HT1080 (cell line): ENCODE results near the gene MAN1C1. TPM values are rescaled to one million over a fixed set of nuclear protein-coding genes. Genes with fewer than 3 reads are reported as not detected.
A peak's percentile ranks its signal among the peaks of the same experiment; 100 is the strongest.

Experiments
- DNase-seq: peaks from one replicate; pipeline ENCODE4 v3.0.0-alpha.2; 2015; ENCODE audit warnings: low read depth
- total RNA-seq: library from RNA; depleted of rRNA; stranded (reverse); fragments of >200 nt; shearing (Covaris generic); gene quantifications from 2 replicates; pipeline ENCODE4 v1.2.3, GENCODE V29; 2014

Gene MAN1C1
- total RNA-seq, 1 experiment from 2014 or later = not detected

DNA sequence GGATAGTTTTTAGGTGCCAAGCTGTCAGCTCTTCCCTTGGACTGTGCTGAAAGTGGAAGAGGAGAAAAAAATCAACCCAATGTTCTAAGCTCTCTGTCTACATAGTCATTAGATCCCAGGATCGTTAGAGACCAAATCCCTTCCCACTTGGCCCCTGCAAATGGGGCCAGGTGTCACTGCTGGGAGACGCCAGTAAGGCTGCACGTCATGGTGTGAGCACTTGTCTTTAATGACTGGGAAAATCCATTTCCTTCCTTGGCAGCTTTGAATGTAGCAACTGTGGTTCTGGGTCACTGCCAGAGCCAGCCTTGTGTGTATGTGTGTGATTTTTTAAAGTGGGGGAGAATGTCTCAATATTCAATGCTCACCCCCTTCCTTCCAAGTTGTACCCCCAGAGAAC, 59.9 kb downstream of the MAN1C1 start:
- peak; percentile 17 for DNase-seq

GRCh38 chr1:25677193-25677773, 60.7 kb downstream of the MAN1C1 start:
- DNase-seq = no peak

- DNase-seq = no peak
Measured at GRCh38 chr1:25679171-25679570, 62.6 kb downstream of the MAN1C1 start.

- no peak for DNase-seq
Measured at GRCh38 chr1:25680701-25681100, 64.1 kb downstream of the MAN1C1 start.

- DNase-seq = no peak
Measured at GRCh38 chr1:25682059-25682601, 65.5 kb downstream of the MAN1C1 start.

DNA sequence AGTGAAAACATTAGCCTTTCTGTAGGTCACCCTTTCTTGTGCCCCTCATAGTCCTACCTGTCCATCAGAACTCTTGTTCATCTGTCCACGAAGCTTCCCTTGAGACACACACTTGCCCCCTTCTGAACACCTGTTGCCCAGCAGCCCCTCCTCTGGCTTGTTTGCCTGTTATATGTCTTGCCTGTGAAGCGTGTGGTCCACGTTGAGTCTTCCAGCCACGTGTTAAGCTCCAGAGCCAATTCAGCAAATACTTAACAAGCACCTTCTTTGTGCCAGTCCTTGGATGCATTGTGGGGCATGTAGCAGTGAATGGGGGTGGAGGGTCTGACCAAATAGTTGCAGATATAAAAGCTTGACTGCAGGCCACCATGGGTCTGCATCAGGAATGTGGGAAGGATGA, 66.6 kb downstream of the MAN1C1 start:
- DNase-seq = no peak

- DNase-seq = peak; percentile 39
Measured at GRCh38 chr1:25683731-25684130, 67.1 kb downstream of the MAN1C1 start.

- no peak for DNase-seq
Measured at GRCh38 chr1:25684216-25684965, 67.8 kb downstream of the MAN1C1 start.

- DNase-seq = no peak
Measured at GRCh38 chr1:25685211-25685750, 68.7 kb downstream of the MAN1C1 start.

GRCh38 chr1:25685938-25686665, 69.5 kb downstream of the MAN1C1 start:
- DNase-seq = no peak

DNA sequence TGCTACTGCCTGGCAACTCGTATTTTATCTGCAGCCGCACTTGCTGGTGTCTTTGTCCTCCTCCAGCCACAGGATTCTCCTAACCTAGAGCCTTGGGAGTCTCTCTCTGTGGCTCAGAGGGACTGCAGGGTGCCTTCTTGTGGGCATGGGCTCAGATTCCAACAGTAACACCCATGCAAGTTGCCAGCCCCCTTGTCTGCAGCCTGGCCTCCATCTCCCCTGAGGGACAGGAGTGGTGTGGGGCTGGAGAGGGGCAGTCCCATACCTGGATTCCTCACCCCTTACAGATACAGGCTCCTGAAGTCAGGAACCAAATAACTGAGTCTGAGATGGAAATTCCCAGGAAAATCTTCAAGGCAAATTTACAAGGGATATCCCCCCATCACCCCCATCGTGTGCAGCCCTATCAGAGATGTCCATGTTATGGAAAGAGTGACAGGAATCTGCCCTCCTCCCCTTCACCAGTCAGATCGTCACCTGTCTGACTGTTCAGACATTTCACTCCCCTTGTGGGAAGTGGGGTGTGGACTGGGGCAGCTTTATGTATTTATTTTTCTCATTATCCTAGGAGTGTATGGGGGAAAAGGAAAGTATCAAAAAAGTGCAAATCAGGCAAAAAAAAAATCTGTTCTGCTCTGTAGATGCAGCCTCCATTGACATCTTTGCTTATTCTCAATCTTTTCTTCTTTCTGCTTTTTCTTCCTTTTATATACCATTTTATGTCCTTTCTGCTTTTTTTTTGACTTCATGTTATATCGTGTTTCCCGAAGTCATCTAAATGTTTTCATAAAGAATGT, 70.8 kb downstream of the MAN1C1 start:
- DNase-seq = no peak

- no peak for DNase-seq
Measured at GRCh38 chr1:25688390-25689119, 72.0 kb downstream of the MAN1C1 start.

- no peak for DNase-seq
Measured at GRCh38 chr1:25689686-25690381, 73.2 kb downstream of the MAN1C1 start.

DNA sequence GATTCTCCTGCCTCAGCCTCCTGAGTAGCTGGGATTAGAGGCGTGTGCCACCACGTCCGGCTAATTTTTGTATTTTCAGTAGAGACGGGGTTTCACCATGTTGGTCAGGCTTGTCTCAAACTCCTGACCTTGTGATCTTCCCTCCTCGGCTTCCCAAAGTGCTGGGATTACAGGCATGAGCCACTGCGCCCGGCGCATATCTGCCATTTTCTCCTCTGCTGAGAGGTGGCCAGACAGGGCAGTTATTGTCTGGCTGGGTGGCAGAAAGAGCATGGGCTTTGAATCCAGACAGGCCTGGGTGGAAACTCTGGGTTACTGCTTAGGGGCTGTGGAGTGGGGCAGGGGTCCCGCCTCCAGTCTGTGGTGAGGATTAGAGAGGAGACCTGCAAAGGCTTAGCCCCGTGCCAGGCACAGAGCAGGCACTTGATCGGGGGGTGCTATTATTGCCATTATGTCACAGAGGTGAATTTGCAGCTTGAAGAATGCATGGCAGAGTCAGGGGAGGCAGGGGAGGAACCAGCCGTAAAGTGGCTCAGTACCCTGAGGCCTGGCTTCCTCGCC, 73.9 kb downstream of the MAN1C1 start:
- no peak for DNase-seq

DNA sequence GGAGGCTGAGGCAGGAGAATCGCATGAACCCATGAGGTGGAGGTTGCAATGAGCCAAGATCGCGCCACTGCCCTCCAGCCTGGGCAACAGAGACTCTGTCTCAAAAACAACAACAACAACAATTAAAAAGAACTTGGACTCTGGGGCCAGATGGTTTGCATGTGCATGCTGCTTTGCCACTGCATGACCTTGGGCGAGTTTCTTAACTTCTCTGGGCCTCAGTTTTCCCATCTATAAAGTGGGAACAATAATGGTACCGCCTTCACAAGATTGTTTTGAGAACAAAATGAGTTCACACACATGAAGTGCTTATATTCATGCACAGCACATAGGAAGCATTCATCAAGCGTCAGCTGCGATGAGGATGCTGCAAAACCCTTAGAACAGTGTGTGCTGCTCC, 74.6 kb downstream of the MAN1C1 start:
- no peak for DNase-seq

DNA sequence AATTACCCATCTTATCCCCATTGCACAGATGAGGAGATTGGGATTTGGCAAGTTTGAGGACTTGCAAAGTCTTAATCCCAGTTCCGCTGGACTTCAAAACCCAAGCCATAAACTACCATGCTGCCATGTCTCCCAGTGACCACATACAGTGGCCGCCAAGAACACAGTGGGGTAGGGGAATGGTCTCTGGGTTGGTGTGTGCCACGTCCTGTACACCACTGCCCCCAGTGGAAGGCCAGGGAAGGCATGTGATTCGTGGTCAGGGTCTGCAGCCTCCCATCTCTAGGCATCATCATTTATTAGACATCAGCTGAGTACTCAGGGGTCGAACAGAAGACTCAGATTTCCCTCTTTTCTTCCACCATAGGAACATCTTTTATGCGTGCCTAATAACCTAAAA, 76.0 kb downstream of the MAN1C1 start:
- DNase-seq = no peak

- DNase-seq = no peak
Measured at GRCh38 chr1:25694167-25695007, 77.8 kb downstream of the MAN1C1 start.

DNA sequence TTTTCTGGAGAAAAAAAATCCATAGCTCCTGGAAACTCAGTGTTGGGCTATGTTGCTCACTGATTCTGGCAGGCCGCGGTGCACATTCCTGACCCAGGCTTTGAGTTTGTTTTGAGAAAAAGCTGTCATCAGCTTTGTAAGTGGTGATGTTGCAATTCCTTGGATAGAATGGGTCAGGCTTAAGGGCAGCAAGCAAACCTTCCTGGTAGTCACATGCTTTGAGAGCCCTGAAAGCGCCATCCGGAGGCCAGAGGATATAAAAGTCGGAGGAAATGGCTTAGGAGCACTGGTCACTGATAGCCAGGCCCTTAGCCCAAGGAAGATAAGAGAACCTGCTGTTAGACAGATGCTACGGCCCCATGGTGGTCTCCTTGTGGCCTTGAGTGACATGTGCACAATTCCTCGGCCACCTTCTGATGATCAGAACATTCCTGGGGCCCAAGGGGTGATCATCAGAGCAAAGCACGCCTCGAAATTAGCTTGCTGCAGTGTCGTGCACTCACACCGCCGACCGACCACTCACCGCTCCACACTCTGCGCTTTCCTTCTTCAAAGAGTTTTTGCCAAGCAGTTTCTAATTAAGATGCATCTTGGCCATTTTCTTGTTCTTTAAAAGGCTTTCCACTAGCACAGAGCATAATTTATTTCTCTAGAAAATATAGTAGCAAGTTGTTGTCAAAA, 78.6 kb downstream of the MAN1C1 start:
- DNase-seq = peak; percentile 72
